GM21367 (cell line): ENCODE results near the gene CRIP1.

Source experiments
- ATAC-seq: cut with Tn5 transposase; IDR thresholded peaks from one replicate; pipeline ENCODE4 v1.9.1; 2021; ENCODE audit not compliant: unreplicated experiment

Gene CRIP1

GRCh38 chr14:105480199-105480746 is 6.4 kb upstream of the CRIP1 start:
- ATAC-seq, result no peak

DNA sequence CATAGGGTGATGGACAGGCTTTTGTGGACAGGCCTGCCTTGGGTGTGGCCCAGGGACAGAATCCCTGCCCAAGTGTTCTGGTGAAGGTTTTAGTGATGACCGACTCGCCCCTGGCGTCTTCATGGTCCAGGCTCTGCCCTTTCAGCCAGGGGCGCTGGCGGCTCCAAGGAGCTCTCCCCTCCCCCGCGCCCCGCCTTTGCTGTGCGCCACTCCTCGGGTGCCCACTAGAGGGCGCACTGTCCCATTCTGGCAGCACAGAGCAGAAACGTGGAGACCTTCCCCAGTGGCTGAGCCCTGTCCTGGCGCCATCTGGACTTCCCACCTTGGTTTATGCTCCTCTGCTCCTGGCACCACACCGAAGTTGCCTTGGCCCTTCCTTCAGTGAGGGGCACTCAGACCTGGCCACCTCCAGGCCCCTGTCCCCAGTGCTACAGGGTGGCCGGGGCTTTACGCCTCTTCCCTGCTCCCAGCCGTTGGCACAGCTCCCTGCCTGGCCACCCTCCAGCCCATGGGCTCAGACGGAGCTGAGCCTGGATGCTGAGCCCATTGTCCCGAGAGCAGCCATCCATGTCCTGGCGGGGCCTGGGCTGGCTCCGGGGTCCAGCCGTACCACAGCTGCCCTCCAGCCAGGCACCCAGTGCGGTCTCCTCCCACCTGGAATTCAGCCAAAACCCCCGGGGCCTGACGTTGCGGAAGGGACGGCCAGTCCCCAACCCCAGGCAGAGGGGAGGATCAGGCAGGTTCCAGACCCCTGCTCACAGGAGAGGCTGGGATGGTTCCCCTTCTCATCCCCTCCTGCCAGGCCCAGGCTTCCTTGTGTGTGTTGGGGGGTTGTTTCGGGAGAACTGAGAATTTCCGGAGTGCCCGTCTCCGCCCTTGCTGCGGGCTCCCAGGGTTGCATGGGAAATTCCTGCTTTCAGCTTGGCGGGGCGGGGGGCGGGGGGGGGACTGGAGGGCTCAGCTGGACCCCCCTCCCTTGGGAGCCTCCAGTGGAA is 5.6 kb upstream of the CRIP1 start:
- ATAC-seq, result no peak

- no peak for ATAC-seq
Observed at GRCh38 chr14:105481886-105482457, 4.7 kb upstream of the CRIP1 start.

DNA sequence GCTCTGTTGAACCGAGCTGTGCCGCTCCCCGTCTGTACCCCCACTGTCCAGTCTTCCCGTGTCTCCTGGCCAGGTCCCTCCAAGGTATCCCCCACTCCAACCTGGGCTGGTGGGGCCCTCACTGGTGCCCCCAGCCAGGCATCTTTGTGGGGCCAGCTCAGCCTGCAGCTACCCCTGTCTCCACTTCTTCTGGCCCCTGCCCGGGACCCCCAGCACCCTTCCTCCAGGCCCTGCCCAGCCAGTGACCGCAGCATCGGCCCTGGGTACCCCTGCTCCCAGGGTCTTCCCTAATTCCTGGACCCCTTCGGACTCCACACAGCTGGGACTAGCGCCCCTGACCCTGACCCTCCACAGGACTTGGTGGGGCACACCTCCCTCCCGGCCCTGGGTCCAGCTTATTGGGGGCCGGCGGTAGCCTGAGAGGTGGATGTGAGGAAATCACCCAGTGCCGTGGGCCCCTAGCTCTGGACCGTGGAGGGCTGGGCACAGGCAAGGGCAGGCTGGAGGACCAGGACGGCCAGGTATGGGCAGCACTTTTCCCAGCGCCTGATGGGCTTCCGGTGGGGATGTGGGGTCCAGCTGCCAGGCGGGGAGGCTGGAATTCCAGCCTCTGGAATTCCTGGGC is 4.1 kb upstream of the CRIP1 start:
- no peak for ATAC-seq

- no peak for ATAC-seq
Observed at GRCh38 chr14:105483300-105484068, 3.2 kb upstream of the CRIP1 start.

- no peak for ATAC-seq
Observed at GRCh38 chr14:105484069-105484996, 2.4 kb upstream of the CRIP1 start.

GRCh38 chr14:105484997-105485393 is 1.7 kb upstream of the CRIP1 start:
- no peak for ATAC-seq

DNA sequence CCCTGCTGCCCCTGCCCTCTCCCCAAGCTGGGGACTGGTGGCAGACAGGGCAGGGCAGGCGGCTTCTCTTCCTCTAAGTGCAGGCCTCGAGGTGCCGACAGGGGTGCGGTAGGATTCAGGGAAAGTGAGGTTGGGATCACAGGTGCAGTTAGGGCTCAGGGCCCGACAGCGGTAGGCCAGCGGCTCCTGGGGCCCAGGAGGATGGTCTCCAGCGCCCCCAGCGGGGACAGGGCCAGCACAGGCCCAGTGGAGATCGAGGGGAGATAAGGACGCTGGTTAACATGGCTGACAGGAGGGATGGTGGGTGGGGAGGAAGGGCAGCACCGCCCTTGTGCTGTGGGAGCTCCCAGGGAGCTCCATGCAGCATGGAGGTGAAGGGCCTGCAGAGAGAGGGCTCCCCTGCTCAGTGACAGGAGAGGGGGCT is 935 bp upstream of the CRIP1 start:
- ATAC-seq, result no peak

- ATAC-seq, result no peak
Observed at GRCh38 chr14:105486974-105487448, 325 bp downstream of the CRIP1 start.

DNA sequence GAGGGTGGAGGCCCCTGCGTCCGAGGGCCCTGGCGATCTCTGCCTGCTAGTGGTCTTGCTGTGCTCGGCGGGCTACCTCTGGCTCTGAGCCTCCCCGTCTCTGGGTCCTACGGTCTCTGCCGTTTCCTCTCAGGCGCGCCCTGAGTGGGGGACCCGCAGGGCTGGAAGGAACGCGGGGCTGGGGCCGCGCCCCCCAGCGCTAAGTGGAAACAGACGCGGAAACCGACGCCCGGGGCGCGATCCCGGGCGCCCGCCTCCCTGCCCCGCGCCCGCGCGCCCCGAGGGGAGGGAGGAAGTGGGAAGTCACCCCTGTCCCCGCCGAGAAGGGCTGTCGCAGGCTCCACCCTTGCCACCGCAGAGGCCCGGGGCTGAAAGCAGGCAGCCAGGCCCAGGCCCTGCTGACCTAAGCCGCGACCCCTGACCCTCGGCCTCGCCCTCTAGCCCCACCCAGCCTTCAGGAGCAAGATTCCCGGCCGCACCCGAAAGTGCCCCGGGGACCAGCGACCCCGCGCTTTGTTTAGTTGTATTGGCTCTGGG is 831 bp downstream of the CRIP1 start:
- ATAC-seq, result no peak

DNA sequence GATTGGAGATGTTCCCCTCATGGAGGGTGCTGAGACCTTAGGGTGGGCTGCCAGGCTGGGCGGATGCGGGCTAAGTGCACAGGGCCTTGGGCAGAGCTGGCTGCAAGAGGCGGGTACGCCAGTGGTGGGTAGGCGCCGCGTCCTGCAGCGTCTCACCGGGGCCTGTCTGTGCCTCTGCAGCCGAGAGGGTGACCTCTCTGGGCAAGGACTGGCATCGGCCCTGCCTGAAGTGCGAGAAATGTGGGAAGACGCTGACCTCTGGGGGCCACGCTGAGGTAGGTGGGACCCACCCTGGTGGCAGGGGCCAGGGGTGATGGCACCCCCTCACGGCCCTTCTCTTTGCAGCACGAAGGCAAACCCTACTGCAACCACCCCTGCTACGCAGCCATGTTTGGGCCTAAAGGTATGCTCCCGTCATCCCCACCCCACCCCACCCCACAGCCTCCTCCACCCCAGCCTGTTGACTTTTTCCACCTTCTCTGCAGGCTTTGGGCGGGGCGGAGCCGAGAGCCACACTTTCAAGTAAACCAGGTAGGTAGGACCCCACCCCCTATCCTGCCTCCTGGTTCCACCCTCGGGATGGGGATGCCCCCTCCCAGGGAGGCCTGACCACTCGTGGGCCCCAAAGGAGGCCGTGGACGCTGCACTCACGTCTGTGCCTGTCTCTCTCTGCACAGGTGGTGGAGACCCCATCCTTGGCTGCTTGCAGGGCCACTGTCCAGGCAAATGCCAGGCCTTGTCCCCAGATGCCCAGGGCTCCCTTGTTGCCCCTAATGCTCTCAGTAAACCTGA is 1.5 kb downstream of the CRIP1 start:
- ATAC-seq, result no peak

- no peak for ATAC-seq
Observed at GRCh38 chr14:105488781-105489541, 2.3 kb downstream of the CRIP1 start.

GRCh38 chr14:105489542-105490266 is 3.0 kb downstream of the CRIP1 start:
- no peak for ATAC-seq

GRCh38 chr14:105490267-105490571 is 3.5 kb downstream of the CRIP1 start:
- peak; percentile 0 for ATAC-seq

GRCh38 chr14:105490572-105491365 is 4.1 kb downstream of the CRIP1 start, which contains the start of gene TEDC1:
TSS of gene TEDC1 (plus strand) at chr14:105491246. CDS start at chr14:105491376, 130 bp downstream.
- ATAC-seq, result peak; percentile 60

GRCh38 chr14:105491366-105491973 is 4.8 kb downstream of the CRIP1 start:
- no peak for ATAC-seq
